K562 (cell line): ENCODE measurements around the gene FOSL2. TPM values are rescaled to one million over a fixed set of nuclear protein-coding genes. Genes with fewer than 3 reads are reported as not detected.

ENCODE experiments used
- BRD9 ChIP-seq: fragments of 450-650 bp; IDR thresholded peaks from 2 replicates; pipeline ENCODE4 v1.6.1; 2018; ENCODE audit warnings: low read depth; ENCODE audit not compliant: partially characterized antibody
- BRF1 ChIP-seq: IDR thresholded peaks from 3 replicates; pipeline ENCODE4 v1.6.1; 2011; ENCODE audit warnings: borderline replicate concordance, mild to moderate bottlenecking; ENCODE audit not compliant: insufficient read length; ENCODE audit errors: extremely low read depth
- CBX5 ChIP-seq: IDR thresholded peaks from 2 replicates; pipeline ENCODE4 v1.6.1; 2014; ENCODE audit warnings: low read depth, borderline replicate concordance
- DIDO1 ChIP-seq: fragments of 450-650 bp; IDR thresholded peaks from 2 replicates; pipeline ENCODE4 v1.6.1; 2016; ENCODE audit warnings: low read depth, missing biosample characterization, missing genetic modification characterization
- ERF ChIP-seq: fragments of 450-650 bp; formaldehyde crosslinking; IDR thresholded peaks from 2 replicates; pipeline ENCODE4 v1.4.0; 2020; ENCODE audit warnings: mild to moderate bottlenecking, mixed read lengths
- FOSL1 ChIP-seq: fragments of 200-800 bp; sonication (Bioruptor generic); conservative IDR thresholded peaks from 2 replicates; pipeline ENCODE4 v1.6.1; 2016; ENCODE audit warnings: missing genetic modification characterization, missing compliant biosample characterization
- HIVEP1 ChIP-seq: fragments of 250-450 bp; sonication (Bioruptor Pico); IDR thresholded peaks from 2 replicates; pipeline ENCODE4 v1.4.0; 2020; ENCODE audit warnings: mild to moderate bottlenecking
- HNRNPH1 ChIP-seq: fragments of 200-400 bp; formaldehyde crosslinking; optimal IDR thresholded peaks from 2 replicates; pipeline ENCODE3; 2017; ENCODE audit warnings: low read depth, mild to moderate bottlenecking, low read length, moderate library complexity
- HNRNPL ChIP-seq: fragments of 200-400 bp; formaldehyde crosslinking; IDR thresholded peaks from 2 replicates; pipeline ENCODE4 v1.6.1; 2017; ENCODE audit warnings: low read depth, mild to moderate bottlenecking, low read length
- ID3 ChIP-seq, 2 experiments: fragments of 250-450 bp in 1 of 2; fragments of 450-650 bp in 1 of 2; sonication (Bioruptor Pico) in 1 of 2; IDR thresholded peaks; 2 replicates each; pipeline versions ENCODE4 v1.6.1 to v1.8.0; 2016 to 2021; ENCODE audit warnings: mild to moderate bottlenecking in 2 of 2, moderate library complexity in 2 of 2, missing compliant biosample characterization in 1 of 2, missing genetic modification characterization in 1 of 2
- KDM1A ChIP-seq, 2 experiments: fragments of 450-650 bp; IDR thresholded peaks; 2 replicates each; pipeline ENCODE4 v1.6.1; 2016; ENCODE audit warnings: mild to moderate bottlenecking in 2 of 2
- MXI1 ChIP-seq: IDR thresholded peaks from 2 replicates; pipeline ENCODE4 v1.6.1; 2011; ENCODE audit warnings: low read depth, mild to moderate bottlenecking, improper control_type of control experiment, low read length
- NCOR1 ChIP-seq: fragments of 450-650 bp; IDR thresholded peaks from 2 replicates; pipeline ENCODE4 v1.6.1; 2016; ENCODE audit warnings: mild to moderate bottlenecking, moderate library complexity
- NFE2L1 ChIP-seq: fragments of 450-650 bp; IDR thresholded peaks from 2 replicates; pipeline ENCODE4 v1.6.1; 2016; ENCODE audit warnings: missing genetic modification characterization, low read depth, mild to moderate bottlenecking, missing compliant biosample characterization, moderate library complexity, borderline replicate concordance
- NR1H2 ChIP-seq: sonication (generic); formaldehyde crosslinking; IDR thresholded peaks from 2 replicates; pipeline ENCODE4 v1.4.0; 2020; ENCODE audit warnings: mild to moderate bottlenecking, missing genetic modification reagents
- PHTF2 ChIP-seq: fragments of 250-450 bp; sonication (Bioruptor Pico); IDR thresholded peaks from 2 replicates; pipeline ENCODE4 v1.5.0; 2021; ENCODE audit warnings: mild to moderate bottlenecking
- RAD21 ChIP-seq, 2 experiments: fragments of 250-450 bp in 1 of 2; fragments of 450-650 bp in 1 of 2; sonication (Bioruptor Pico) in 1 of 2; formaldehyde crosslinking in 1 of 2; IDR thresholded peaks in 1 of 2; conservative IDR thresholded peaks in 1 of 2; 2 replicates each; pipeline versions ENCODE4 v1.4.0 to v1.8.0; 2020 to 2022; ENCODE audit warnings: mild to moderate bottlenecking in 2 of 2, moderate library complexity in 1 of 2
- SMC3 ChIP-seq: conservative IDR thresholded peaks from 2 replicates; pipeline ENCODE4 v1.6.1; 2011; ENCODE audit warnings: low read depth, low read length, improper control_type of control experiment; ENCODE audit not compliant: insufficient read depth
- STAT5B ChIP-seq: fragments of 250-450 bp; sonication (Bioruptor Pico); IDR thresholded peaks from 2 replicates; pipeline ENCODE4 v1.8.0; 2021; ENCODE audit warnings: mild to moderate bottlenecking, inconsistent platforms
- TAF1 ChIP-seq: IDR thresholded peaks from 2 replicates; pipeline ENCODE4 v1.6.1; 2011; ENCODE audit warnings: mild to moderate bottlenecking, low read length, moderate library complexity; ENCODE audit not compliant: insufficient read depth, control insufficient read depth, severe bottlenecking; ENCODE audit errors: extremely low read depth
- THAP7 ChIP-seq: fragments of 250-450 bp; sonication (Bioruptor Pico); IDR thresholded peaks from 2 replicates; pipeline ENCODE4 v1.5.0; 2021
- ZBTB2 ChIP-seq: fragments of 450-650 bp; IDR thresholded peaks from 2 replicates; pipeline ENCODE4 v1.6.1; 2016; ENCODE audit warnings: antibody characterized with exemption
- ZNF431 ChIP-seq: sonication (generic); formaldehyde crosslinking; IDR thresholded peaks from 2 replicates; pipeline ENCODE4 v1.8.0; 2022; ENCODE audit warnings: mild to moderate bottlenecking, missing genetic modification reagents
- ZNF584 ChIP-seq: fragments of 200-800 bp; sonication (Bioruptor generic); IDR thresholded peaks from 2 replicates; pipeline ENCODE4 v1.6.1; 2016; ENCODE audit warnings: low read depth, mild to moderate bottlenecking, missing genetic modification characterization, missing compliant biosample characterization
- ZNF668 ChIP-seq: fragments of 250-450 bp; sonication (Bioruptor Pico); IDR thresholded peaks from 2 replicates; pipeline ENCODE4 v1.8.0; 2022; ENCODE audit warnings: mild to moderate bottlenecking, inconsistent platforms
- ZNF75A ChIP-seq: fragments of 450-650 bp; formaldehyde crosslinking; IDR thresholded peaks from 2 replicates; pipeline ENCODE4 v1.4.0; 2020; ENCODE audit warnings: mild to moderate bottlenecking
- polyA plus RNA-seq, 8 experiments: library from polyadenylated mRNA; depleted of rRNA in 4 of 8; stranded (reverse) in 5 of 8; unstranded in 3 of 8; fragments of >200 nt; fragmentation: Nextera tagmentation in 2 of 8; fragmentation: Illumina TruSeq in 1 of 8; extraction: Ambion mirVana in 2 of 8; extraction: Trizol in 1 of 8; gene quantifications; 2 replicates each; pipeline versions ENCODE4 v1.2.1 to v1.2.3, GENCODE V29; 2011 to 2014; ENCODE audit warnings: inconsistent platforms in 1 of 8, missing spikeins in 1 of 8
- total RNA-seq, 7 experiments: library from RNA; depleted of rRNA in 6 of 7; stranded (reverse); fragments of >200 nt in 6 of 7; fragmentation: Illumina TruSeq in 2 of 7; extraction: Trizol in 2 of 7; gene quantifications; 2 replicates each; pipeline versions ENCODE4 v1.2.1 to v1.2.3, GENCODE V29; 2011 to 2021; ENCODE audit warnings: low replicate concordance in 1 of 7
- TF ChIP-seq, protein P1 (sequence below): fragments of 450-650 bp; formaldehyde crosslinking; IDR thresholded peaks from 2 replicates; pipeline ENCODE4 v1.4.0; 2022; ENCODE audit warnings: missing genetic modification characterization

FOSL2 gene
- total and polyA plus RNA-seq, 9 of the 15 experiments (the other 6 are each of a cell fraction or from before 2014, with no cell fraction given) = 0.04 to 2.9 (median 0.80) TPM

DNA sequence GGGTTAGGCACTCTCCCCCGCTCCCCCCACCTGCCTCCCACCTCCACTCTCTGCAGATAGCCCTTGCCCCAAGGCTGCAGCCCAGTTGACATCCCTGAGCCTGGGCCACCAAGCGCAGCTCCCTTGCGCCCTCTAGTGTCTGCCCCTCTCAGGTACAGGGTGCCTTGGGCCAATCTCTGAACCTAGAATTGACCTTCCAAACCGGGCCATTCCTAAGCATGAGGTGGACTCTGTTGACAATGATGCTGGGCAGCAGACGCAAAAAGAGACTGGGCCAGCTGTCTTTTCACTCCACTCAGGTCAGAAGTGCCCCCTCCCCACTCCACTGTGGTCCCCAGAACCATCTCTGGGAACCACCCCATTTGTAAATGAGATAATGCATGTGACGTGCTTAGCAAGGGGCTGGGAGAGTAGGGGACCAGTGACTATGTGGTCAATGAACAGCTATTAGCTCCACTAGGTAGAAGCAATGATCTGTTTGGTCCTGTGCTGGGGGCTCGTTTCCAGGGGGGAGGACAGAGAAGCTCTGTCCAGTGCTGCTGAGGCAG lies 60.0 kb downstream of the FOSL2 start (continued):
- TF ChIP-seq NFE2L1 (tag) = no peak
- no peak for TF ChIP-seq PHTF2 (CRISPR knock-in tag)
- no peak for TF ChIP-seq STAT5B (CRISPR knock-in tag)
- TF ChIP-seq ZNF431 = no peak
- peak; percentile 91 for TF ChIP-seq SMC3
- peak; percentile 86 to 92 for TF ChIP-seq RAD21 (CRISPR knock-in tag; conservative IDR thresholded peaks at IDR 0.05 in 1 of 2, IDR thresholded peaks at IDR 0.05 in 1 of 2)
- TF ChIP-seq NR1H2 (CRISPR knock-in tag) = no peak
- no peak for TF ChIP-seq HNRNPL
- TF ChIP-seq, protein P1, sequence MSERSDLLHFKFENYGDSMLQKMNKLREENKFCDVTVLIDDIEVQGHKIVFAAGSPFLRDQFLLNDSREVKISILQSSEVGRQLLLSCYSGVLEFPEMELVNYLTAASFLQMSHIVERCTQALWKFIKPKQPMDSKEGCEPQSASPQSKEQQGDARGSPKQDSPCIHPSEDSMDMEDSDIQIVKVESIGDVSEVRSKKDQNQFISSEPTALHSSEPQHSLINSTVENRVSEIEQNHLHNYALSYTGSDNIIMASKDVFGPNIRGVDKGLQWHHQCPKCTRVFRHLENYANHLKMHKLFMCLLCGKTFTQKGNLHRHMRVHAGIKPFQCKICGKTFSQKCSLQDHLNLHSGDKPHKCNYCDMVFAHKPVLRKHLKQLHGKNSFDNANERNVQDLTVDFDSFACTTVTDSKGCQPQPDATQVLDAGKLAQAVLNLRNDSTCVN (CRISPR knock-in tag) = no peak
- TF ChIP-seq ZNF668 = no peak
- no peak for TF ChIP-seq BRD9
- no peak for TF ChIP-seq BRF1
- no peak for TF ChIP-seq ZNF75A (CRISPR knock-in tag)
- TF ChIP-seq CBX5 = no peak
- no peak for TF ChIP-seq THAP7 (CRISPR knock-in tag)
- no peak for TF ChIP-seq ERF
- TF ChIP-seq MXI1 = no peak
- TF ChIP-seq TAF1 = no peak
- TF ChIP-seq NCOR1 = no peak
- no peak for TF ChIP-seq ID3 (CRISPR knock-in tag; IDR thresholded peaks at IDR 0.05)
- no peak for TF ChIP-seq ID3 (tag; IDR thresholded peaks at IDR 0.05)
- TF ChIP-seq HNRNPH1 = no peak
- TF ChIP-seq ZNF584 = no peak
- no peak for TF ChIP-seq KDM1A (IDR thresholded peaks at IDR 0.05)
- no peak for TF ChIP-seq ZBTB2
- TF ChIP-seq FOSL1 (tag) = no peak
- no peak for TF ChIP-seq DIDO1 (tag)
- no peak for TF ChIP-seq HIVEP1
